HAP-1 (cell line): ENCODE results near the gene CCDC117.
"Not testable (repeated sequence)": the region's sequence is repeated elsewhere in the genome, so short reads cannot be mapped to it uniquely, and the experiment has no call there.

Experiments used
- DNase-seq, 2 experiments: peaks; one replicate each; pipeline ENCODE4 v3.0.0-alpha.2; 2016 to 2020; ENCODE audit warnings: low spot score in 2 of 2
- H3K27me3 ChIP-seq: fragments of 250-450 bp; sonication (Bioruptor Pico); 2 replicates; pipeline ENCODE4 v1.5.1; 2020; ENCODE audit warnings: low read depth, mild to moderate bottlenecking, moderate library complexity
- H3K36me3 ChIP-seq: fragments of 250-450 bp; sonication (Bioruptor Pico); replicated peaks from 2 replicates; pipeline ENCODE4 v1.5.1; 2020; ENCODE audit warnings: mild to moderate bottlenecking
- H3K4me1 ChIP-seq: fragments of 250-450 bp; sonication (Bioruptor Pico); 2 replicates; pipeline ENCODE4 v1.5.1; 2020; ENCODE audit warnings: mild to moderate bottlenecking
- H3K4me3 ChIP-seq: fragments of 250-450 bp; sonication (Bioruptor Pico); 2 replicates; pipeline ENCODE4 v1.5.1; 2020; ENCODE audit warnings: mild to moderate bottlenecking, moderate library complexity
- H3K9me3 ChIP-seq: fragments of 250-450 bp; sonication (Bioruptor Pico); 2 replicates; pipeline ENCODE4 v1.5.1; 2020; ENCODE audit warnings: mild to moderate bottlenecking, moderate library complexity
- in situ Hi-C: fragments of 300-500 bp; cut with MboI; formaldehyde crosslinking; loops from 3 replicates; pipeline ENCODE4 v1.14.3; 2020; ENCODE audit warnings: low sequenced_read_pairs, inconsistent platforms, mixed read lengths

CCDC117 gene, protein sequence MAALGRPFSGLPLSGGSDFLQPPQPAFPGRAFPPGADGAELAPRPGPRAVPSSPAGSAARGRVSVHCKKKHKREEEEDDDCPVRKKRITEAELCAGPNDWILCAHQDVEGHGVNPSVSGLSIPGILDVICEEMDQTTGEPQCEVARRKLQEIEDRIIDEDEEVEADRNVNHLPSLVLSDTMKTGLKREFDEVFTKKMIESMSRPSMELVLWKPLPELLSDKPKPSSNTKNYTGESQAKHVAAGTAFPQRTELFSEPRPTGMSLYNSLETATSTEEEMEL

DNA sequence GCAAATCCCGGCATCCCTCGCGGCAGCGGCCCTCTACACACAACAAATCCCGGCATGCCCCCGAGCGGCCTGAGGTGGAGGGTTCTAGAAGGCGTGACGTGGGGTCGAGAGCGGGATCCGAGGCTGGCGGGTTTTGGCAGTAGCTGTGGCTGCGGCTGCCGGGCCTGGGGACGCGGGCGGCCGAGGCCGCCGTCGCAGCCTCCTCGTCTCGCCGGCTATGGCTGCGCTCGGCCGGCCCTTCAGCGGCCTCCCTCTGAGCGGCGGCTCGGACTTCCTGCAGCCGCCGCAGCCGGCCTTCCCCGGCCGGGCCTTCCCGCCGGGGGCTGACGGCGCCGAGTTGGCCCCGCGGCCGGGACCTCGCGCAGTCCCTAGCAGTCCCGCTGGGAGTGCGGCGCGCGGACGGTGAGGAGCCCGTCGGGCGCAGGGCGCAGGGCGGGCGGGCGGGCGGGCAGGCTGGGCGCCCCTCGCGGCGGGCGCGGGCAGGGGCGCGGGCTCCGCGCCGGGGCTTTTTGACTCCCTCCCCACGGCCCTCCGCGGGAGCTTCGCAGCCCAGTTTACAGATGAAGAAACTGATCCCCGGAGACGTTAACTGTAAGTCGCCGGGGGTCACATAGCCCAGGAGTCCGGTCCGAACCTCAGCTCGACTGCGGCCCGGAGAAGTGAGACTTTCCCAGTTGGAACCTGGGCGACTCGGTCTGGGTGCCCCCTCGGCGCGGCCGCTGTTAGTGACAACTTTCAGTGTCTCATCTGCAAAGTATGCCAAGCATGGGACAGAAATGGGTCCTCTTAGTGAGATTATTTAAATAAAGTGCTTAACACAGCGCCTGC lies at the start of gene CCDC117:
Gene CCDC117, plus strand, starts transcription at position 63 of the 828 bp plus-strand sequence. Its CDS starts 155 bp downstream, at position 218.
- in situ Hi-C loops, result no loop called here
- DNase-seq, result peak; percentile 93 to 96
- no peaks in the 10 kb centered on the region for H3K9me3 ChIP-seq
- peak within 1 kb of the TSS; percentile 68 for H3K4me3 ChIP-seq
- no peaks in the 10 kb centered on the region for H3K4me1 ChIP-seq
- H3K27me3 ChIP-seq, result no peaks in the 10 kb centered on the region
- H3K36me3 ChIP-seq, result peaks cover 19% of the 10 kb centered on the region

DNA sequence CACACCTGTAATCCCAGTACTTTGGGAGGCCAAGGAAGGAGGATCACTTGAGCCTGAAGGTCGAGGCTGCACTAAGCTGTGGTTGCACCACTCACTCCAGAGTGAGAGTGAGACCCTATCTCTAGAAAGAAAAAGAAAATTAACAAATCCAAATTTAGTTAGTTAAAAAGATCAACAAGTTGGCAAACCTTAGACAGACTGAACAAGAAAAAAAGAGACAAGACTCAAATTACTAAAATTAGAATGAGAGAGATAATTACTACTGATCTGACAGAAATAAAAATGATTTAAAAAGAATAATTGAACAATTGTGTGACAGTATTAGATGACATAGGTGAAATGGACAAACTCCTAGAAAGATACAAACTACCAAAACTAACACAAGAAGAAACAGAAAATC lies 44.5 kb upstream of the CCDC117 start:
- Histone ChIP-seq H3K27me3 (no peaks in the 10 kb centered on the region), H3K36me3 (peaks cover 44% of the 10 kb centered on the region), H3K4me1 (no peaks in the 10 kb centered on the region), H3K9me3 (no peaks in the 10 kb centered on the region), H3K4me3 (no peak overlapping the region)
- in situ Hi-C loops, result no loop called here
- DNase-seq, result no peak

DNA sequence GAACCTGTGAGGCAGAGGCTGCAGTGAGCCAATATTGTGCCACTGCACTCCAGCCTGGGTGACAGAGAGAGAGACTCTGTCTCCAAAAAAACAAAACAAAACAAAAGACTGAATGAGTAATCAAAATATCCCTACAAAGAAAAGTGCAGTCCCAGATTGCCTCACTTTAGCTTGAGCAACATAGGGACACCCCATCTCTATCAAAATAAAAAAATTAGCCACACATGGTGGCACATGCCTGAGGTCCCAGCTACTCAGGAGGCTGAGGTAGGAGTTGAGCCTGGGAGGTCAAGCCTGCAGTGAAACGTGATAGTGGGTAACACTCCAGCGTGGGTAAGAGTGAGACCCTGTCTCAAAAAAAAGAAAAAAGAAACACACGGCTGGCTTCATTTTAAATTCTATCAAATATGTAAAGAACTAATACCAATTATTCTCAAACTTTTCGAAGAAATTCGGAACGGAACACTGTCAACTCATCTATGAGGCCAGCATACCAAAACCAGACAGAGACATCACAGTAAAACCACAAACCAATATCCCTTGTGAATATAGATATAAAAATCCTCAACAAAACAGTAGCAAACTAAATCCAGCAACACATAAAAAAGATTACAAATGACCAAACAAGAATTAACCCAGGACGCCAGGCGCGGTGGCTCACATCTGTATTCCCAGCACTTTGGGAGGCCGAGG lies 43.7 kb upstream of the CCDC117 start:
- H3K27me3 ChIP-seq, result no peaks in the 10 kb centered on the region

DNA sequence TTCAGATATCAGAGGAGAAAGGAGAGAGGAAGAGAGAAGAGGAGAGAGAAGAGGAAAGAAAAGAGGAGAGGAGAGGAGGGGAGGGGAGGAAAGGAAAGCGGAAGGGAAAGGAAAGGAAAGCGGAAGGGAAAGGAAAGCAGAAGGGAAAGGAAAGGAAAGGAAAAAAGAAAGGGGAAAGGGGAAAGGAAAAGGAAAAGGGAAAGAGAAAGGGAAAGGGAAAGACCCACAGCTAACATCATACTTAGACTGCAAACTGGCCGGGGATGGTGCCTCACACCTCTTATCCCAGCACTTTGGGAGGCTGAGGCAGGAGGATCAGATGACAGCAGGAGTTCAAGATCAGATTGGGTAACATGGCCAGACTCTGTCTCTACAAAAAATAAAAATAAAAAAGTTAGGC lies 42.3 kb upstream of the CCDC117 start:
- DNase-seq, result no peak
- in situ Hi-C loops, result no loop called here
- Histone ChIP-seq H3K27me3 (no peaks in the 10 kb centered on the region), H3K36me3 (peaks cover 41% of the 10 kb centered on the region), H3K9me3 (no peaks in the 10 kb centered on the region), H3K4me3 (no peak overlapping the region), H3K4me1 (no peaks in the 10 kb centered on the region)

More for the DNA sequence above, 43.7 kb upstream of the CCDC117 start:
- in situ Hi-C loops, result no loop called here
- H3K4me1 ChIP-seq, result no peaks in the 10 kb centered on the region
- DNase-seq, result no peak
- H3K9me3 ChIP-seq, result no peaks in the 10 kb centered on the region
- no peak overlapping the region for H3K4me3 ChIP-seq
- H3K36me3 ChIP-seq, result peaks cover 46% of the 10 kb centered on the region

DNA sequence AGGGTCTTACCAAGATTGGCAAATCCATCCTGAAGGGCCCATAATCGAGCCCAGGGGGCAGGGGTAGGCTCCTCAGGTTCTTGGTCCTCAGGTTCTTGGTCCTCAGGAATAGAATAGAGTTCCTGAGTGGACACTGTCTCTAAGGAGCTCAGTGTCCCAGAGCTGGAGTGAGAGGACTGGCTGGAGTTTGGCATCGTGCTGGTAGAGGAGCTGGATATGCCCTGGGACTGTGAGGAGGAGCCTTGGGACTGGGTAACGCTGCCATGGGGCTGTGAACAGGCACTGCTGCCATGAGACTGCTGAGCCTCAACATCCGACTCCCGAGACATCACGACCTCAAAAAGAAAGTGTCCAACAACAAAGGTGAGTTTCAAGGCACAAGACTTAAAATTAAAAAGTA lies 38.1 kb upstream of the CCDC117 start:
- Histone ChIP-seq H3K27me3 (no peaks in the 10 kb centered on the region), H3K9me3 (no peaks in the 10 kb centered on the region), H3K4me3 (no peak overlapping the region), H3K36me3 (peaks cover 34% of the 10 kb centered on the region), H3K4me1 (peaks cover 14% of the 10 kb centered on the region)
- no peak for DNase-seq
- in situ Hi-C loops, result no loop called here

DNA sequence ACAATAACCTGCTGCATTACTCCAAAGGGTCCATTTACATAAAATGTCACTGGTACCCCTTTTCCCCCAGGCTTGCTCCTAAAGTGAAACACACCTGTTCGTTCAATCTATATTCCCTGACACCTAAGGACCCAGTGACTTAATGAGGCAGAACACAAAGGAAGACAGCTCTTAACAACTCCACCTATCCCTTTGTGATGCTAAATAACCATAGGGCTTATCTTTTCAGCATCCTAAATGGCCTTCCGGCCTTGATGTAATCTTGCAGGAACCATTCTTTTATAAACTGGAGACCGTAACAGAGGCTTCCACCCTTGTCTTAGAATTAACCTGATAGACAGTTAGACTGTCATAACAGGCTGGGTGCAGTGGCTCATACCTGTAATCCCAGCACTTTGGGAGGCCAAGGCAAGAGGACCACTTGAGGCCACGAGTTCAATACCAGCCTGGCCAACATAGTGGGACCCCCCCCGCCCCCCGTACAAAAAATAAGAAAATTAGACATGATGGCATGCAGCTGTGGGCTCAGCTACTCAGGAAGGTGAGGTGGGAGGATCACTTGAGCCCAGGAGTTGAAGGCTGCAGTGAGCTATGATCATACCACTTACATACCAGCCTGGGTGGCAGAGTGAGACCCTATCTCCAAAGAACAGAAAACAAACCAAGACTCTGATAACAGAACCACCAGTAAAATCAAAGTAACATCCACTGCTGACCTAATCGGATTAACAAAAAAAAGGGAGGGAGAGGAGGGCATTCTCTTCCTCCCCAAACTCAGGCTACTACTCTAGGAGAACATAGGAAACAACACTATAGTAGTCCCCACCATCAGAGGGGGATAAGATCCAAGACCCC lies 36.0 kb upstream of the CCDC117 start:
- DNase-seq, result peak; percentile 36 to 83
- in situ Hi-C loops, result no loop called here
- Histone ChIP-seq H3K9me3 (no peaks in the 10 kb centered on the region), H3K36me3 (peaks cover 26% of the 10 kb centered on the region), H3K27me3 (no peaks in the 10 kb centered on the region), H3K4me3 (no peak overlapping the region), H3K4me1 (peaks cover 14% of the 10 kb centered on the region)

DNA sequence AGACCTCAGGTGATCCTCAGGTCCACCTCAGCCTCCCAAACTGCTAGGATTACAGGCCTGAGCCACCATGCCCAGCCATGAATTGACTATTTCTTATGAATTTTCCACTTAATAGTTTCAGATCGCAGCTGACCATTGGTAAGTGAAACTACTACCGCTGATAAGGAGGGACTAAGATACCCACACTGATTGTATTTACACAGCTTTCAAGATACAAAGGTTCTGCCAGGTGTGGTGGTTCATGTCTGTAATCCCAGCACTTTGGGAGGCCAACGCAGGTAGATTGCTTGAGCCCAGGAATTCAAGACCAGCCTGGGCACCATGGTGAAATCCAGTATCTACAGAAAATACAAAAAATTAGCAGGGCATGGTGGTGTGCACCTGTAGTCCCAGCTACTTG lies 34.8 kb upstream of the CCDC117 start:
- in situ Hi-C loops, result no loop called here
- no peaks in the 10 kb centered on the region for H3K9me3 ChIP-seq
- peaks cover 14% of the 10 kb centered on the region for H3K36me3 ChIP-seq
- peaks cover 15% of the 10 kb centered on the region for H3K4me1 ChIP-seq
- no peak for DNase-seq
- H3K4me3 ChIP-seq, result no peak overlapping the region
- H3K27me3 ChIP-seq, result no peaks in the 10 kb centered on the region

DNA sequence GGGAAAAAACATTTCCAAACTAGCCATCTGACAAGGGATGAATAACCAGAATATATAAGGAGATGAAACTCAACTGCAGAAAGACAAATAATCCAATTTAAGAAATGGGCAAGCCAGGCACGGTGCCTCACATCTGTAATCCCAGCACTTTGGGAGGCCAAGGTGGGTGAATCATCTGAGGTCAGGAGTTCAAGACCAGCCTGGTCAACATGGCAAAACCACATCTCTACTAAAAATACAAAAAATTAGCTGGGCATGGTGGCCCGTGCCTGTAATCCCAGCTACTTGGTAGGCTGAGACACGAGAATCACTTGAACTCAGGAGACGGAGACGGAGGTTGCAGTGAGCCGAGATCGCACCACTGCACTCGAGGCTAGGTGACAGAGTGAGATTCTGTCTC lies 33.6 kb upstream of the CCDC117 start:
- DNase-seq, H3K4me3 ChIP-seq, in situ Hi-C loops, H3K9me3 ChIP-seq, H3K36me3 ChIP-seq, H3K27me3 ChIP-seq: not testable (repeated sequence)
- H3K4me1 ChIP-seq, result peaks cover 20% of the 10 kb centered on the region

DNA sequence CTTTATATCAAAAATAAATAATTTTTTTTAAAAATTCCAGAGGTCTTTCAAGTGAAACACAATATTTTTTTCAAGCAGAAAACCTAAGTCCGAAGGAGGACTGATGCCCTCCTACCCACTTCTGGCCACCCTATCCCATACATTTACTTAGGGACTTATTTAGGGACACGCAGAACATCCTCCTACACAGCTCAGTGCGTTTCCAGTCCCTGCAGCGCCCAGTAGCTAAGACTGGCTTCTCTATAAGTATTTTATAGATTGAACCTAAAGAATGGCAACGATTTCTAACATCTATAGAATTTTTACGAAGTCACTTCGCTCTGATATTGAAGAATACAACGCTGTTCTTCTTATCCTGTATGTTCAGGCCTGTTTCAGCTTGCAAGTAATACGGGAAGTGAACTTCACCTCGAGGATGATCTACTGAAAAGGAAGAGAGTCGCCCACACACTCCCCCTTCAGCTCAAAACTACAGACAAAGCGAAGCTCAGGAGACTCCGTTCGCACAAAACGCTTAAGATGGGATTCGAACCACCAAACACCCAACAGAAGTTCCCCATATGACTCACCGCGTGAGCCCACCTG lies 31.2 kb upstream of the CCDC117 start:
- no peaks in the 10 kb centered on the region for H3K9me3 ChIP-seq
- peaks cover 16% of the 10 kb centered on the region for H3K4me1 ChIP-seq
- DNase-seq, result peak; percentile 11 to 17
- in situ Hi-C loops, result no loop called here
- H3K4me3 ChIP-seq, result peak overlapping the region; percentile 76
- peaks cover 13% of the 10 kb centered on the region for H3K36me3 ChIP-seq
- H3K27me3 ChIP-seq, result no peaks in the 10 kb centered on the region

DNA sequence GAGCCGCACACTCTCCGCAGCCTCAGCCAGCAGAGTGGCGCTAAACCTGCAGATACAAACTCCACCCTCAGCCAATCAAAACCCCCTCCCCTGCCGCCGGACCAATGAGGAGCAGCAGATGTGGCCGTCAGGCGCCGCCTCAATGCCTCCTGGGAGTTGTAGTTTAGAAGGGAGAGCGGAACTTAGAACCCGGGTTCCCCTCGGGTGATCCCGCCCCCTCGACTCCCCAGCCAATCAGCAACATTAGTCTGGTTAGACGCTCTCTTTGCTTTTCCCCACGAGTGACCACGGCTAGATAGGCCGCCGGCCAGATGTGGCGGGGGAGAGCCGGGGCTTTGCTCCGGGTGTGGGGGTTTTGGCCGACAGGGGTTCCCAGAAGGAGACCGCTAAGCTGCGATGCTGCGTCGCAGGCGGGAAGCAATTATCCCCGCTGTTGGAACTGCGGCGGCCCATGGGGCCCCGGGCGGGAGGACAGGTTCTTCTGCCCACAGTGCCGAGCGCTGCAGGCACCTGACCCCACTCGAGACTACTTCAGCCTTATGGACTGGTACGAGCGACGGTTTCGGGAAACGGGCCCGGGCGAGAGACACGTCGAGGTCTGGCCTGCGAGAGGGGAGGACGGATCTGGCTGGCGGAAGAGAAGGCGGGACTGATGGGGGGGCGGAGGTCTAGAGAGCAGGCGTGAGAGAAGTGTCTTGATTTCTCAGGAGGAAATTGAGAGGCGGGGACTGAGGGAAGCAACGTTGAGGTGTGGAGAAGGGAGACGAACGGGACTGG lies 30.5 kb upstream of the CCDC117 start, which contains the start of the genes CHEK2 and HSCB:
Gene CHEK2, minus strand, starts transcription at position 36 of the 777 bp plus-strand sequence. CDS start 7,099 bp downstream, outside the sequence.
Gene HSCB, plus strand, starts transcription at position 255 of the 777 bp plus-strand sequence. Its CDS starts 57 bp downstream, at position 312.
- no peaks in the 10 kb centered on the region for H3K9me3 ChIP-seq
- peak within 1 kb of the TSS; percentile 76 for H3K4me3 ChIP-seq
- H3K36me3 ChIP-seq, result peaks cover 14% of the 10 kb centered on the region
- DNase-seq, result peak; percentile 99
- no peaks in the 10 kb centered on the region for H3K27me3 ChIP-seq
- in situ Hi-C loops, result no loop called here
- H3K4me1 ChIP-seq, result peaks cover 9% of the 10 kb centered on the region

DNA sequence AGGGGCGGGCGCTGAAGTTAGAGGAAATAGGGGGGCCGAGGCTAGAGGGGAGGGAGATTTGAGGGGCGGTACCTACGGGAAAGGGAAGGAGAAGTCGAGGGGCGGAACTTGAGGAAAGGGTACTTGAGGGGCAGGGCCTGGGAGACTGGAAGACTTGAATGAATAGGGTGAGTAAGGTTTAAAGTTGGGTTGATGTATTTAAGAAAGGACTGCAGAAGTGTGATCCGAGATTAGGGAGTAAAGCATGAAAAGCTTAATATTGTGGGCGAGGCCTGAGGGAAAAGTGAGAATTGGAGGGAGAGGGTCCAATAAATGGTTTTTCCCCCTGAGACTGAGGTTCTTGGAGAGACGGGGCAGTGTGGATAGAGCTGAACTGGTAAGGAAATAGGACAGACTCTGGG lies 29.9 kb upstream of the CCDC117 start:
- peak overlapping the region; percentile 76 for H3K4me3 ChIP-seq
- no peaks in the 10 kb centered on the region for H3K27me3 ChIP-seq
- peaks cover 20% of the 10 kb centered on the region for H3K36me3 ChIP-seq
- DNase-seq, result peak in 1 of 2 experiments; percentile 96
- in situ Hi-C loops, result no loop called here
- H3K9me3 ChIP-seq, result no peaks in the 10 kb centered on the region
- H3K4me1 ChIP-seq, result peaks cover 6% of the 10 kb centered on the region

DNA sequence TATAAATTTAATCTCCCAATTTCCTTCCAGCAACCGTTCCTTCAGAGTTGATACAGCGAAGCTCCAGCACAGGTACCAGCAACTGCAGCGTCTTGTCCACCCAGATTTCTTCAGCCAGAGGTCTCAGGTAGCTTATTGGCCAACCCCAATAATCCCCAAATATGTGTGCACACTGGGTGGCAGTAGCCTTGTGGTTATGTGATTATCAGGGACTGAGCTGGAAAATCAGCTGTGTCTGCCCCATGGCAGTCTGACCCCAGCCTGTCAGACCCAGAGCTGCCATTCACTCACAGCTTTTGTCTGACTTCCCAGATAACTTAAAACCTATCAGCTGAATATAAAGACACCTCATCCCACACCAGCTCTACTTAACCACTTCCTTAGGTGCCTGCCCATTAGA lies 28.6 kb upstream of the CCDC117 start:
- no peaks in the 10 kb centered on the region for H3K9me3 ChIP-seq
- H3K27me3 ChIP-seq, result no peaks in the 10 kb centered on the region
- H3K4me1 ChIP-seq, result peaks cover 6% of the 10 kb centered on the region
- in situ Hi-C loops, result no loop called here
- H3K36me3 ChIP-seq, result peaks cover 30% of the 10 kb centered on the region
- no peak for DNase-seq
- no peak overlapping the region for H3K4me3 ChIP-seq
